Esophagus squamous epithelium (tissue), 5 donors: ENCODE measurements around the gene PP2D1. TPM values are rescaled to one million over a fixed set of nuclear protein-coding genes. Genes with fewer than 3 reads are reported as not detected.
A peak's percentile ranks its signal among the peaks of the same experiment; 100 is the strongest.

Source experiments
- DNase-seq: peaks from one replicate; lab custom pipeline; 2025; lab: John Stamatoyannopoulos, UW
- H3K27ac ChIP-seq, 4 donors: fragments of 200-600 bp; sonication (generic); one replicate each; pipeline ENCODE4 v1.5.1; 2016 to 2019; ENCODE audit warnings: mild to moderate bottlenecking in 1 of 4
- H3K27me3 ChIP-seq, 4 donors: fragments of 200-600 bp; sonication (generic); 1 replicate in 3 of 4; 2 replicates in 1 of 4; pipeline versions ENCODE4 v1.5.1 to v1.6.0; 2017 to 2021; ENCODE audit warnings: antibody characterized with exemption in 1 of 4
- H3K36me3 ChIP-seq, 3 donors: fragments of 200-600 bp; sonication (generic); one replicate each; pipeline ENCODE4 v1.5.1; 2016 to 2019
- H3K4me1 ChIP-seq, 3 donors: fragments of 200-600 bp; sonication (generic); one replicate each; pipeline ENCODE4 v1.5.1; 2017 to 2019
- H3K4me3 ChIP-seq, 4 donors: fragments of 200-600 bp; sonication (generic); 1 replicate in 3 of 4; 2 replicates in 1 of 4; pipeline ENCODE4 v1.5.1; 2016 to 2019; ENCODE audit warnings: mild to moderate bottlenecking in 2 of 4, moderate library complexity in 1 of 4
- H3K9me3 ChIP-seq, 3 donors: fragments of 200-600 bp; sonication (generic); one replicate each; pipeline ENCODE4 v1.5.1; 2016 to 2019
- POLR2A ChIP-seq, 4 donors: fragments of 450-650 bp; IDR thresholded peaks; one replicate each; pipeline ENCODE4 v1.6.1; 2017; ENCODE audit warnings: antibody characterized with exemption in 4 of 4, mild to moderate bottlenecking in 4 of 4, moderate library complexity in 3 of 4
- WGBS, 2 donors: methylation state at CpG; one replicate each; pipeline ENCODE4 v1.1.5; 2018; 5-methylcytosine and 5-hydroxymethylcytosine counted together
- intact Hi-C: fragments of 100-400 bp; cut with DNase I; formaldehyde crosslinking; loops from one replicate; pipeline ENCODE4 v1.15.0; 2022
- total RNA-seq, 4 donors: library from RNA; depleted of rRNA; stranded (reverse); fragments of >200 nt; gene quantifications; one replicate each; pipeline ENCODE4 v1.1.0, GENCODE V29; 2016
- TF ChIP-seq, protein P1 (sequence below), 6 experiments: fragments of 450-650 bp in 4 of 6; fragments of 200-600 bp in 2 of 6; sonication (generic) in 2 of 6; IDR thresholded peaks; one replicate each; pipeline ENCODE4 v1.5.1; 2016 to 2019; ENCODE audit warnings: antibody characterized with exemption in 6 of 6, mild to moderate bottlenecking in 4 of 6, moderate library complexity in 4 of 6
- donor health status: DM: yes; HTN: yes; CAD: no.

Gene PP2D1
- total RNA-seq, 4 donors from 2014 or later = not detected

DNA sequence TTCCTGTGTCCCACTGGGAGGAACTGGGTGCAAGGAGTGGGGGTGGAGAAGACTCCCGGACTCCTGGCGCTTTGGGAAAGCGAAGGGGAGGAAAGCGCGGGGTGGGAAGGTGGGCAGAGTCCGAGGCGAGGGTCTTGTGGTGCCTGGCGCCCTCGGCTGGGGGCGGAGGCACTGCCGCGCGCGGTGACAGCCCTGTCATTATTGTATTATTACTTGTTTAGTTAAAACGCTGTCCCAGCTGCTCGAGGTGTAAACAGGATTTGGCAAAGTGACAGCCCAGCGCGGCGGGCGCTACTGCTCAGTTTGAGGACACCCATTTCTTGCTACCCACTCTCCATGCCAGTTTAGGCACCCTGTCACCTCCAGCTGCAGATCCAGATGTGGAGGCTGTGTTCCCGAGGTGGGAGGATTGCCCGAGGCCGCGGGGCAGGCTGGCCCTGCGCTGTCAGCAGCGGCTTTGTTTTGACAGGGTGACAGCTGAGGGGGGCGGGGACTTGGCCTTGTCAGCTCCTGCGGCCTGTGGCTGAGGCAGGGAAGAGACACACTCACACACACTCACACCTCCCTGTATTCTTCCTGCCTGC lies 29.2 kb upstream of the PP2D1 start:
- Histone ChIP-seq H3K9me3 (no peaks in the 10 kb centered on the region), H3K27me3 (no peaks in the 10 kb centered on the region), H3K27ac (peak overlapping the region; percentile 95 to 99 (median 96)), H3K4me3 (peak overlapping the region; percentile 74 to 97 (median 84)), H3K4me1 (peaks cover 27 to 65% (median 28%) of the 10 kb centered on the region in 3 donors), H3K36me3 (no peaks in the 10 kb centered on the region)
- peak in 1 of 4 donors; percentile 69 for TF ChIP-seq POLR2A (IDR thresholded peaks at IDR 0.05)
- TF ChIP-seq, protein P1, sequence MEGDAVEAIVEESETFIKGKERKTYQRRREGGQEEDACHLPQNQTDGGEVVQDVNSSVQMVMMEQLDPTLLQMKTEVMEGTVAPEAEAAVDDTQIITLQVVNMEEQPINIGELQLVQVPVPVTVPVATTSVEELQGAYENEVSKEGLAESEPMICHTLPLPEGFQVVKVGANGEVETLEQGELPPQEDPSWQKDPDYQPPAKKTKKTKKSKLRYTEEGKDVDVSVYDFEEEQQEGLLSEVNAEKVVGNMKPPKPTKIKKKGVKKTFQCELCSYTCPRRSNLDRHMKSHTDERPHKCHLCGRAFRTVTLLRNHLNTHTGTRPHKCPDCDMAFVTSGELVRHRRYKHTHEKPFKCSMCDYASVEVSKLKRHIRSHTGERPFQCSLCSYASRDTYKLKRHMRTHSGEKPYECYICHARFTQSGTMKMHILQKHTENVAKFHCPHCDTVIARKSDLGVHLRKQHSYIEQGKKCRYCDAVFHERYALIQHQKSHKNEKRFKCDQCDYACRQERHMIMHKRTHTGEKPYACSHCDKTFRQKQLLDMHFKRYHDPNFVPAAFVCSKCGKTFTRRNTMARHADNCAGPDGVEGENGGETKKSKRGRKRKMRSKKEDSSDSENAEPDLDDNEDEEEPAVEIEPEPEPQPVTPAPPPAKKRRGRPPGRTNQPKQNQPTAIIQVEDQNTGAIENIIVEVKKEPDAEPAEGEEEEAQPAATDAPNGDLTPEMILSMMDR (IDR thresholded peaks at IDR 0.05) = peak in 1 of 6 experiments; percentile 13
- 0 to 2% methylated on average over 4 to 10 of the region's 28 CpGs for WGBS, 2 donors
- DNase-seq = peak; percentile 27
- intact Hi-C loops = loop anchor here (2.0 to 10.0 kb wide), 2 partner anchors 94 to 144 kb away; partner anchors contain the start of genes RAB5A and SGO1

DNA sequence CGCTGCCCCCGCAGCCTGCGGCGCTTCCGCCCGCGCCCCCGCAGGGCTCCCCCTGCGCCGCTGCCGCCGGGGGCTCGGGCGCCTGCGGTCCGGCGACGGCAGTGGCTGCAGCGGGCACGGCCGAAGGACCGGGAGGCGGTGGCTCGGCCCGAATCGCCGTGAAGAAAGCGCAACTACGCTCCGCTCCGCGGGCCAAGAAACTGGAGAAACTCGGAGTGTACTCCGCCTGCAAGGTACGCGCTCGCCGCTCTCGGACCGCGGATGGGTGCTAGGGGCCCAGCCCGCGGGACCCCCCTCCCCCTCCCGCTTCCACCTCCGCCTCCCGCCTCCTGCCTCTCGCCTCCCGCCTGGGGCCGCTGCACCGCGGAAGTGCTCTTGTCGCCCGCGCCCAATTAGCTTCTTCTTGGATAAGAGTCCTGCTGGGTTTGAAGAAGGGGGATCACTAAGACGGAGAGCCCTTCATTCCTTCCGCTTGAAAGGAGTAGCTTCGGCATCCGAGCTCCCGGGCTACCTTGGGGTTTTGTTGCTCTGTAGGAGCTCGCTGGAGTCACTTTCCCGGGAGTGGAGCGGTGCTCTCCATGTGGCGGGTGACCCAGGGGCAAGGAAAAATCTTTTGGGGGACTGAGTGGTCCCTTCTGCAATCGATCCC lies 28.6 kb upstream of the PP2D1 start:
- Histone ChIP-seq H3K9me3 (no peaks in the 10 kb centered on the region), H3K27ac (peak overlapping the region; percentile 95 to 99 (median 96)), H3K4me3 (peak overlapping the region; percentile 74 to 97 (median 84)), H3K4me1 (peaks cover 27 to 58% (median 28%) of the 10 kb centered on the region in 3 donors), H3K27me3 (no peaks in the 10 kb centered on the region), H3K36me3 (no peaks in the 10 kb centered on the region)
- intact Hi-C loops = loop anchor here (2.0 to 10.0 kb wide), 2 partner anchors 94 to 144 kb away; partner anchors contain the start of genes RAB5A and SGO1
- DNase-seq = no peak
- peak in 2 of 4 donors; percentile 51 for TF ChIP-seq POLR2A (IDR thresholded peaks at IDR 0.05)
- TF ChIP-seq, protein P1 (IDR thresholded peaks at IDR 0.05) = peak in 2 of 6 experiments; percentile 11 to 14
- WGBS, 2 donors = no CpG with 5 or more reads among the region's 64 CpGs

DNA sequence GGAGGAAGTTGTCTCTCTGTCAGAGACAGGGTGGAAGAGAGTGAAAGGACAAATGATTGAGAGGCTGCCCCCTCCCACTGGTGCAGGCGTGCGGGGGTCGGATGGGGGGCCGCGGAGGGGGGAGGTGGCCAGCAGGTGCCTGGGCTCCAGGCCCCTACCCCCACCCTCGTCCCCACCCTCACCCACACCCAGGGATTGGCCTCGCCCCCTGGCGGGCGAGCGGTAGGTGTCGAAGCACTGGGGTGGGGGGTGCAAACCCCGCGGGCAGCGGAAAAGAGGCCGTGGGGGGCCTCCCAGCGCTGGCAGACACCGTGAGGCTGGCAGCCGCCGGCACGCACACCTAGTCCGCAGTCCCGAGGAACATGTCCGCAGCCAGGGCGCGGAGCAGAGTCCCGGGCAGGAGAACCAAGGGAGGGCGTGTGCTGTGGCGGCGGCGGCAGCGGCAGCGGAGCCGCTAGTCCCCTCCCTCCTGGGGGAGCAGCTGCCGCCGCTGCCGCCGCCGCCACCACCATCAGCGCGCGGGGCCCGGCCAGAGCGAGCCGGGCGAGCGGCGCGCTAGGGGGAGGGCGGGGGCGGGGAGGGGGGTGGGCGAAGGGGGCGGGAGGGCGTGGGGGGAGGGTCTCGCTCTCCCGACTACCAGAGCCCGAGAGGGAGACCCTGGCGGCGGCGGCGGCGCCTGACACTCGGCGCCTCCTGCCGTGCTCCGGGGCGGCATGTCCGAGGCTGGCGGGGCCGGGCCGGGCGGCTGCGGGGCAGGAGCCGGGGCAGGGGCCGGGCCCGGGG lies 27.9 kb upstream of the PP2D1 start, which contains the start of gene KAT2B:
Gene KAT2B, plus strand, starts transcription at position 682 of the 783 bp plus-strand sequence. Its CDS starts 32 bp downstream, at position 714.
- 0% methylated on average over 2 of the region's 75 CpGs; no CpG with 5 or more reads in 1 of the 2 donors for WGBS, 2 donors
- peak in 2 of 4 donors; percentile 51 to 74 for TF ChIP-seq POLR2A (IDR thresholded peaks at IDR 0.05)
- TF ChIP-seq, protein P1 (IDR thresholded peaks at IDR 0.05) = peak; percentile 57 to 75 (median 72)
- Histone ChIP-seq H3K9me3 (no peaks in the 10 kb centered on the region), H3K27ac (peak within 1 kb of the TSS; percentile 95 to 99 (median 96)), H3K36me3 (no peaks in the 10 kb centered on the region), H3K4me1 (peaks cover 27 to 51% (median 28%) of the 10 kb centered on the region in 3 donors), H3K27me3 (no peaks in the 10 kb centered on the region), H3K4me3 (peak within 1 kb of the TSS; percentile 74 to 97 (median 84))
- intact Hi-C loops = loop anchor here (2.0 to 10.0 kb wide), 2 partner anchors 93 to 145 kb away; partner anchors contain the start of genes RAB5A and SGO1
- peak; percentile 22 for DNase-seq

DNA sequence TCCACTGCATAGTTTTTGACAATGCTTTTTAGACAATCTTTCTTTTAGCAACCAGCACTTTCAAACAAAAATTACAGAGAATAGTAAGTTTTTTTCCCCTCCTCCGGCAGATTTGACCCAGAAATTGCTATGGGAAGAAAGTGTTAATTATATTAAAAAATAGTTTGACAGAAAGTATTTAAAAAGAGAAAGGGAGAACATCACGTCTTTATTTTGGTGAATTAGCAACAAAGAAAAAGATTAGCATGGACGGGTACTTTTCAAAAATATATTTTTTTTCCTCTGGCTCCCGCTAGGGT lies 27.4 kb upstream of the PP2D1 start:
- 0 to 1% methylated on average over 4 of the region's 4 CpGs for WGBS, 2 donors
- Histone ChIP-seq H3K4me1 (peaks cover 24 to 46% (median 26%) of the 10 kb centered on the region in 3 donors), H3K9me3 (no peaks in the 10 kb centered on the region), H3K4me3 (peak overlapping the region; percentile 74 to 97 (median 84)), H3K36me3 (no peaks in the 10 kb centered on the region), H3K27ac (peak overlapping the region; percentile 95 to 99 (median 96)), H3K27me3 (no peaks in the 10 kb centered on the region)
- TF ChIP-seq POLR2A (IDR thresholded peaks at IDR 0.05) = no peak
- TF ChIP-seq, protein P1 (IDR thresholded peaks at IDR 0.05) = no peak
- intact Hi-C loops = no loop called here
- DNase-seq = no peak
